ENCODE data around the gene VPS36.

Gene VPS36

DNA sequence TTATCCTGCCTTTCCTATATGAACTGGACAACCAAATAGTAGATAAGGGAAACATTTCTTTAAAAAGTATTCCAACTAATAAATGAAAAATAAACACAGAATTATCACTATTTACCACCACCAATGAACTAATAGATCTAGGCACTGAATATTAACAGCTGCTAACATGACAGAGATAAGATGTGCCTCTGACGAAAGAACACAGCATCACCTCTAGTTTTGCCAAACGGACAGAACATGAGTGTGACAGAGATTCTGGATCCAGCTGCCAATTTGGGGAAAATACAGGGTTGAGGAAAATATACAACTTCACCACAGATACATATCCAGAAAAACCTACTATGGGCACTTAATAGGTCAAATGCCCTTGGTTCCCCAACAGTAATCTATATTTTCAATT, 18.0 kb downstream of the VPS36 start:
- TF ChIP-seq EP300 (IDR thresholded peaks at IDR 0.05; ENCODE audit: borderline replicate concordance) (no peak), FOXM1 (IDR thresholded peaks at IDR 0.05; ENCODE audit: borderline replicate concordance, low read depth) (no peak), TAF1 (IDR thresholded peaks at IDR 0.05; ENCODE audit: low read depth) (no peak), YY1 (IDR thresholded peaks at IDR 0.05; ENCODE audit: low read depth) (no peak), EGR1 (IDR thresholded peaks at IDR 0.05) (no peak), NFIC (IDR thresholded peaks at IDR 0.05) (no peak), REST (IDR thresholded peaks at IDR 0.05; ENCODE audit: low read depth) (no peak), TCF12 (IDR thresholded peaks at IDR 0.05; ENCODE audit: low read depth) (no peak)
- TF ChIP-seq, protein P1, sequence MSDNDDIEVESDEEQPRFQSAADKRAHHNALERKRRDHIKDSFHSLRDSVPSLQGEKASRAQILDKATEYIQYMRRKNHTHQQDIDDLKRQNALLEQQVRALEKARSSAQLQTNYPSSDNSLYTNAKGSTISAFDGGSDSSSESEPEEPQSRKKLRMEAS (IDR thresholded peaks at IDR 0.05), result no peak

DNA sequence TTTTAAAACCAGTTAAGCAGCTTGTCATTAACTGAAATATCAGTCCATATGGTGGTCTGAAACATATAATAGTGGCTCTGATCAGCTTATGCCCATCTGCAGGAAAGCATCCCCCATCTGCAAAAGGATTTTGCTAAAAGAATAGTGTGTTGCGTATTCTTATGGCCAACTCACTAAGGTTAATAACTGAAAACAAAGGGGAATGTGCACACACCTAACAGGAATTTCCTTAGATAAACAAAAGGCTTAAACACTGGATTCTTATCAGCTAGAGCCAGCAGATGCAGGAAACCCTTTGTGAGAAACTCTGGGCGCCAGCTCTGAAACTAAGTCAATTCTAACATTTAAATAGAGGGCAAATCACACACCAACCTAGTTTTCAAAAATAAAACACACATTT, 22.1 kb downstream of the VPS36 start:
- TF ChIP-seq EGR1 (IDR thresholded peaks at IDR 0.05), result no peak
- TF ChIP-seq REST (IDR thresholded peaks at IDR 0.05; ENCODE audit: low read depth), result no peak
- TF ChIP-seq CEBPB (IDR thresholded peaks at IDR 0.05), result no peak
- TF ChIP-seq ZBTB7A (IDR thresholded peaks at IDR 0.05; ENCODE audit: low read depth), result no peak
- TF ChIP-seq EP300 (IDR thresholded peaks at IDR 0.05; ENCODE audit: borderline replicate concordance), result no peak
- TF ChIP-seq TEAD4 (IDR thresholded peaks at IDR 0.05), result no peak
- TF ChIP-seq, protein P1 (IDR thresholded peaks at IDR 0.05), result no peak
- TF ChIP-seq TCF12 (IDR thresholded peaks at IDR 0.05; ENCODE audit: low read depth), result no peak
- no peak for TF ChIP-seq FOXM1 (IDR thresholded peaks at IDR 0.05; ENCODE audit: borderline replicate concordance, low read depth)
- no peak for TF ChIP-seq NFIC (IDR thresholded peaks at IDR 0.05)
- no peak for TF ChIP-seq CREB1 (IDR thresholded peaks at IDR 0.05; ENCODE audit: low read depth)
- TF ChIP-seq YY1 (IDR thresholded peaks at IDR 0.05; ENCODE audit: low read depth), result no peak
- TF ChIP-seq USF1 (IDR thresholded peaks at IDR 0.05), result no peak
- no peak for TF ChIP-seq RAD21 (IDR thresholded peaks at IDR 0.05; ENCODE audit: low read depth)
- TF ChIP-seq TAF1 (IDR thresholded peaks at IDR 0.05; ENCODE audit: low read depth), result no peak

- TF ChIP-seq TEAD4 (IDR thresholded peaks at IDR 0.05) (no peak), TAF1 (IDR thresholded peaks at IDR 0.05; ENCODE audit: low read depth) (no peak), USF1 (IDR thresholded peaks at IDR 0.05) (no peak)
These were observed 29.2 kb downstream of the VPS36 start for GRCh38 chr13:52421216-52421615.

DNA sequence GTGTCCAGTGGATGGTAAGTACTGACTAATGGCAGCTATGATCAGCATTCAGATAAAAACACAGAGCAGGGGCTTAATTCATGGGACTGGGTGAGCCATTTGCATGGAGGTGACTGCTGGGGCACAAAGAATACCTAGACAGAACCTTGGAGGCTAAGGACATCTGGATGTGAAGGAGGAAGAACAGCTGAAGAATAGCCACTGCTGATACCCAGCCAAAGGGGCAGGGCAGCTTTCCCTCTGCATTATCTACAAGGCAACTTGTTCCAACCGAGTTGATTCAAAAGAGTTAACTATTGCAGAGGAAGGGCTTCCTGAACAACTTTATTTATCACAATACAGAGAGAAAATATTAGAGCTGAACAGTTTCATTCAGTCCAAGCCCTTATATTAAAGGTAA, 31.4 kb downstream of the VPS36 start:
- TF ChIP-seq, protein P1 (IDR thresholded peaks at IDR 0.05), result no peak
- TF ChIP-seq EP300 (IDR thresholded peaks at IDR 0.05; ENCODE audit: borderline replicate concordance) (no peak), TCF12 (IDR thresholded peaks at IDR 0.05; ENCODE audit: low read depth) (no peak)

GRCh38 chr13:52414963-52415362, 35.5 kb downstream of the VPS36 start:
- TF ChIP-seq CEBPB (IDR thresholded peaks at IDR 0.05), result no peak
- TF ChIP-seq ZBTB7A (IDR thresholded peaks at IDR 0.05; ENCODE audit: low read depth), result no peak
- no peak for TF ChIP-seq CREB1 (IDR thresholded peaks at IDR 0.05; ENCODE audit: low read depth)

GRCh38 chr13:52414051-52414450, 36.4 kb downstream of the VPS36 start:
- TF ChIP-seq REST (IDR thresholded peaks at IDR 0.05; ENCODE audit: low read depth), result no peak
- TF ChIP-seq YY1 (IDR thresholded peaks at IDR 0.05; ENCODE audit: low read depth), result no peak
- TF ChIP-seq TEAD4 (IDR thresholded peaks at IDR 0.05), result no peak

Measured in Ishikawa (cell line).